Inflammatory macrophage (primary cell): Measurements from ENCODE around the gene OR56B1.

Experiments used
- DNase-seq, 2 donors: peaks; one replicate each; pipeline ENCODE4 v3.0.0-alpha.2; 2020 to 2022

The OR56B1 gene

DNA sequence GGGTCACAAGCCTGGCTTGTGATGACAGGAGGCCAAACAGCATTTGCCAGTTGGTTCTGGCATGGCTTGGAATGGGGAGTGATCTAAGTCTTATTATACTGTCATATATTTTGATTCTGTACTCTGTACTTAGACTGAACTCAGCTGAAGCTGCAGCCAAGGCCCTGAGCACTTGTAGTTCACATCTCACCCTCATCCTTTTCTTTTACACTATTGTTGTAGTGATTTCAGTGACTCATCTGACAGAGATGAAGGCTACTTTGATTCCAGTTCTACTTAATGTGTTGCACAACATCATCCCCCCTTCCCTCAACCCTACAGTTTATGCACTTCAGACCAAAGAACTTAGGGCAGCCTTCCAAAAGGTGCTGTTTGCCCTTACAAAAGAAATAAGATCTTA is 843 bp downstream of the OR56B1 start:
- no peak for DNase-seq

DNA sequence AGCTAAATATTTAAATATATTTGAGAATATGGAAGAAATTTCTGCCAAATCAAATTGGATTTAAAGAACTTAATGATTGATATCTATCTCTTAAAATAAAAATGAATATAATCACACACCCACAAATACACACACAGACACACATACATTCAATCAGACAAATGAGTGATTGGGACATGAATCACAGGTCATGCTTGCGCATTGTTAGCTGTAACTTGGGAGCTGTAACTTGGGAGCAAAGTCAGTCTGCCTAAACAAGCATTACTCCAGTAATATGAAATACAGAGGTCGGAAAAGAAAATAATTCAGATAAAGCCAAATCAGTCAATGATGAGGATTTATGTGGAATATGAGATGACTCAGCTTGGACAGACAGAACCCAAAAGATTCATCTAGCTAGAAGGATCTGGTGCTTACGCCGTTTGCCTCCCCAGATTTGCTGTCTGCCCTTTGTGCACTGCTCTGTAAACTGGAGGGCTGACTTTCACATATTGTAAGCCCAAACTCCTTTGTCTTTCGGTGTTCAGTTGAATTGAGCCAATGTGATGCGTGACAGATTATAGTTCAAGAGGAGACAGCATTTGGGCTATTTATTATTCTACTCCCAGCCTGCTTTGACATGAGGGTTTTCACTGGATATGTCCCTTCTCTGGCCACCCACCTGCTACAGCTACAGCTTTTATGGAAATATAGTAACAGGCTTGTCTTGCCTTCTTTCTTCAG is 1.6 kb downstream of the OR56B1 start:
- DNase-seq, result no peak

DNA sequence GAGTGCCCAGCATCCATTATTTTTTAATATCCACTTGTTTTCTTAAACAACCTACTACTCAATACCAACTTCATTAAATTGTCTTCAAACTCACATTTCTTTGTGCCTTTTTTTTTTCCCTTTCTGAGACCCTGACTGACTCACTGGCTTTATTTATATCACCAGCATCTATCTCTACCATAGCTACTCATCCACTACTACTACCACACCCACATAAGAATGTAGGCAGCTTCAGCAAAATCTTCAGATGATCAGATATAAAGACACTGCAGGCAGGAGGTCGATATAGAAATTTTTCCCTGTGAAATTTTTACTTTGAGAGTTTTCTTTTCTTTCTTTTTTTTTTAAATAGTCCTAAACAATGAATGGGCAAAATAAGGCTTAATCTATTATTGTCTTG is 2.2 kb downstream of the OR56B1 start:
- DNase-seq, result no peak

DNA sequence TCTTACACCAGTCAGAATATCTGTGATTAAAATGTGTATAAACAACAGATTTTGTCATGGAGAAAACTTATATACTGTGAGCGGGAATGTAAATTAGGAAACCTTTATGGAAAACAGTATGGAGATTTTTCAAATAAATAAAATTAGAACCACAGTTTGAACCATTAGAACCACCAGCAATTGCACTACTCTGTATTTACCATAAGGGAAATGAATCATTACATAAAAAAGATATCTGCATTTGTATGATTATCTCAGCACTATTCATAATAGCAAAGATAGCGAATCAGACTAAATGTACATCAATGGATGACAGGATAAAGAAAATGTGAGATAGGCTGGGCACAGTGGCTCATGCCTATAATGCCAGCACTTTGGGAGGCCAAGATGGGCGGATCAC is 10.4 kb downstream of the OR56B1 start:
- DNase-seq, result no peak

DNA sequence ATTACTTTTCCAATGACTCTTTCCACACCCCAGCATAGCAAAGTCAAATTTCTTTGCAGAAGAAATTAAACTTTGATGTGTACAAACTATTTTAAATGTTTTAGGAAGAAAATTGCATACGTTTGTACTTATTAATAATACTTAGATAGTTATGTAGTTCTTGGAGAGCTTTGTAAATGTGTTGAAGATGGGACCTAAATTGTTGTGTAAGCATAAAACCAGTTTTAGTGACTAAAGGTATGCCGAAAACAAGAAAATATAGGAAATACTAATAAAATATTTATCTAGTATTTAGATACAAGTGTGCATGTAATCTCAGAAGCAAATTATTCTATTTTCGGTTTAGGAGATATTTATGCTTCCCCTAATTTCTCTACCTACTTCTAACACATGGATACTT is 13.6 kb downstream of the OR56B1 start:
- DNase-seq, result no peak

DNA sequence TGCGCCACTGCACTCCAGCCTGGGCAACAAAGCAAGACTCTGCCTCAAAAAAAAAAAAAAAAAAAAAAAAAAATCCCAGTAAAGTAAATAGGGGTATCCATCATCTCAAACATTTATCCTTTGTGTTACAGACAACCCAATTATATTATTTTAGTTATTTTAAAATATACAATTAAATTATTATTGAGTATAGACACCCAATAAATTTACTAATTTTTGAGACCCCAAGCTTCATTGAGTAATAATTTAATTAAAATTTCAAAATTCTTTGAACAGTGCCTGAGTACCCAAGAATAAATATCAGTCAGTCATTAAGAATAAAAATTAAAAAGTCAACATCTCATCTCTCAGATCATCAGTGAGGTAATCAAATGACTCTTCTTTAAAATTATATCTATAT is 17.7 kb downstream of the OR56B1 start, which contains the start of gene OR52N4:
Gene OR52N4 (plus strand): TSS at position 301 of the 400 bp plus-strand sequence. CDS start 498 bp downstream, outside the sequence.
- DNase-seq, result no peak

DNA sequence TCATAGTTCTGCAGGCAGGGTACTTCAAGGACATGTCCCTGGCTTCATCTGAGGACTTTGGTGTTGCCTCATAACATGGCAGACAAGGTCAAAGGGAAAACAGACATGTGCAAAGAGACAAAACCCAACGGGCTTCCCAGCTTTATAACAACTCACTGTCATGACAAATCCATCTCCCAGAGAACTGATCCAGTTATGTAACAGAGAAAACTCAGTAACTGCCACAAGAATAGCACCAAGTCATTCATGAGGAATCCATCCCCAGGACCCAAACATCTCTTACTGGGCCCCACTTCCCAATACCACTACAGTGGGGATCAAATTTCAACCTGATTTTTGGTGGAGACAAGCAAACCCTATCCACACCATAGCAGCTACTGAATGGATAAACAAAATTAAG is 30.8 kb downstream of the OR56B1 start:
- no peak for DNase-seq

DNA sequence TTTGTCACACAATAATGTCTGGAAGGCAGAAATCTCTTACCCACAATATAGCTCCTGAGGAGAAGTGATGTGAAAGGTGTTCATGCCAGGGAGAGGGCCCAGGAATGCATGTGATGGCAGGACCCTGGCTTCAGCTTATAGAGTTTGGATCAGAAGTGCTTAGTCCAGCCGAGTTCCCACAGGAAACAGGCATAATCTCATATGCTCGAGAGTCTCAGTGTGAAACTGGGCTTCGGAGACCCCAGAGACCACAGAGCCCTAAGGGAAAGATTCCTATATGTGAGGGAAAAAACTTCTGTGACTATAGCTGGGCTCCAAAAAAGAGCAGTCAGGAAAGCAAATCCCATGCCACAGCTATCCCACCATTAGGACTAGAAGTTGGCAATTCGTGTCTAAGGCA is 47.0 kb downstream of the OR56B1 start, which contains the start of gene OR52N5:
Gene OR52N5 (minus strand): TSS at position 101 of the 400 bp plus-strand sequence. CDS start 4,721 bp downstream, outside the sequence.
- no peak for DNase-seq
